B cell (primary cell): Measurements from ENCODE around the gene TNPO3. TPM values are rescaled to one million over a fixed set of nuclear protein-coding genes. Genes with fewer than 3 reads are reported as not detected.

Experiments
- ATAC-seq: fragments of 200-7000 bp; cut with Tn5 transposase; one replicate; pipeline ENCODE4 v1.10.0; 2021; ENCODE audit warnings: low read depth, mild to moderate bottlenecking, moderate number of reproducible peaks, moderate library complexity
- CTCF ChIA-PET: fragments of 350-600 bp; sonication (Branson Sonifier 250); formaldehyde crosslinking; loops from one replicate; lab custom pipeline; 2021; ENCODE audit warnings: antibody characterized with exemption, inconsistent platforms; lab: Charles Lee
- POLR2A ChIA-PET: fragments of 350-600 bp; sonication (Branson Sonifier 250); formaldehyde crosslinking; loops from one replicate; lab custom pipeline; 2021; ENCODE audit warnings: antibody characterized with exemption; lab: Charles Lee
- DNase-seq: peaks from one replicate; pipeline ENCODE4 v3.0.0; 2013
- H2AFZ ChIP-seq: 2 replicates; pipeline ENCODE4 v1.6.1; 2012; ENCODE audit warnings: mild to moderate bottlenecking, low read depth, low read length; ENCODE audit not compliant: insufficient read depth, poor library complexity, severe bottlenecking
- H3K27ac ChIP-seq, 2 donors: 1 replicate in 1 of 2; 2 replicates in 1 of 2; pipeline ENCODE4 v1.5.1; 2012 to 2013; ENCODE audit warnings: low read length in 2 of 2, mild to moderate bottlenecking in 2 of 2, moderate library complexity in 1 of 2
- H3K27me3 ChIP-seq, 4 experiments: fragments of 200-600 bp in 1 of 4; sonication (generic) in 1 of 4; replicated peaks in 1 of 4; 1 replicate in 2 of 4; 2 replicates in 2 of 4; pipeline versions ENCODE4 v1.6.1 to v1.7.0; 2013 to 2016; ENCODE audit warnings: low read length in 3 of 4, mild to moderate bottlenecking in 2 of 4, mixed read lengths in 1 of 4, moderate library complexity in 1 of 4; ENCODE audit not compliant: insufficient read depth in 4 of 4, control insufficient read depth in 3 of 4; ENCODE audit errors: control extremely low read depth in 1 of 4
- H3K36me3 ChIP-seq, 2 experiments: replicated peaks in 1 of 2; 1 replicate in 1 of 2; 2 replicates in 1 of 2; pipeline versions ENCODE4 v1.6.1 to v1.7.1; 2013; ENCODE audit warnings: low read length in 1 of 2; ENCODE audit not compliant: insufficient read depth in 2 of 2, control insufficient read depth in 1 of 2; ENCODE audit errors: control extremely low read depth in 1 of 2, extremely low read depth in 1 of 2
- H3K4me1 ChIP-seq, 2 donors: fragments of 200-600 bp in 1 of 2; sonication (generic) in 1 of 2; 1 replicate in 1 of 2; 2 replicates in 1 of 2; pipeline versions ENCODE4 v1.5.1 to v1.6.1; 2013 to 2017; ENCODE audit warnings: low read length in 2 of 2; ENCODE audit not compliant: control insufficient read depth in 2 of 2, insufficient read depth in 2 of 2
- H3K4me2 ChIP-seq: replicated peaks from 2 replicates; pipeline ENCODE3; 2012; ENCODE audit warnings: mild to moderate bottlenecking, low read depth, low read length; ENCODE audit not compliant: poor library complexity, severe bottlenecking
- H3K4me3 ChIP-seq, 5 experiments: fragments of 200-600 bp in 1 of 5; sonication (generic) in 1 of 5; 1 replicate in 3 of 5; 2 replicates in 2 of 5; pipeline versions ENCODE4 v1.5.1 to v1.7.0; 2011 to 2016; ENCODE audit warnings: low read length in 4 of 5, mild to moderate bottlenecking in 4 of 5, low read depth in 2 of 5, control low read depth in 1 of 5, moderate library complexity in 1 of 5; ENCODE audit not compliant: insufficient read depth in 1 of 5; ENCODE audit errors: control extremely low read depth in 1 of 5, extremely low read depth in 1 of 5
- H3K79me2 ChIP-seq: fragments of 200-600 bp; sonication (generic); one replicate; pipeline ENCODE4 v1.6.0; 2016; ENCODE audit warnings: low read length; ENCODE audit not compliant: control insufficient read depth, insufficient read depth
- H3K9ac ChIP-seq: fragments of 200-600 bp; sonication (generic); 2 replicates; pipeline ENCODE4 v1.6.1; 2017; ENCODE audit warnings: mild to moderate bottlenecking, low read length, moderate library complexity
- H3K9me3 ChIP-seq, 3 donors: one replicate each; pipeline versions ENCODE4 v1.6.1 to v1.7.1; 2013; ENCODE audit warnings: low read length in 2 of 3; ENCODE audit not compliant: control insufficient read depth in 2 of 3, insufficient read depth in 1 of 3; ENCODE audit errors: control extremely low read depth in 1 of 3
- H4K20me1 ChIP-seq: 2 replicates; pipeline ENCODE4 v1.6.0; 2012; ENCODE audit warnings: mild to moderate bottlenecking, low read length; ENCODE audit not compliant: insufficient read depth, control insufficient read depth, poor library complexity, severe bottlenecking
- H3K27ac Mint-ChIP-seq: one replicate; pipeline ENCODE4 v1.8.0; 2021; ENCODE audit warnings: mixed read lengths
- H3K27me3 Mint-ChIP-seq: one replicate; pipeline ENCODE4 v1.8.0; 2021; ENCODE audit warnings: mixed read lengths
- H3K4me1 Mint-ChIP-seq: one replicate; pipeline ENCODE4 v1.8.0; 2021; ENCODE audit warnings: mixed read lengths
- H3K4me3 Mint-ChIP-seq: one replicate; pipeline ENCODE4 v1.8.0; 2021; ENCODE audit warnings: mixed read lengths
- H3K9me3 Mint-ChIP-seq: one replicate; pipeline ENCODE4 v1.8.0; 2022; ENCODE audit warnings: mixed read lengths; ENCODE audit not compliant: insufficient read depth
- CTCF ChIP-seq: fragments of 200-600 bp; IDR thresholded peaks from one replicate; pipeline ENCODE4 v1.8.0; 2022; ENCODE audit warnings: antibody characterized with exemption, mild to moderate bottlenecking
- EZH2 ChIP-seq: IDR thresholded peaks from 2 replicates; pipeline ENCODE4 v1.6.1; 2012; ENCODE audit warnings: borderline replicate concordance, low read depth, mild to moderate bottlenecking, moderate library complexity, low read length; ENCODE audit not compliant: insufficient read depth, poor library complexity, severe bottlenecking
- WGBS: methylation state at CpG from one replicate; pipeline ENCODE4 v1.1.5; 2013; ENCODE audit warnings: missing lambda C conversion rate; ENCODE audit not compliant: insufficient coverage; 5-methylcytosine and 5-hydroxymethylcytosine counted together
- intact Hi-C: fragments of 100-400 bp; cut with micrococcal nuclease; formaldehyde crosslinking; loops from one replicate; pipeline ENCODE4 v1.10.0; 2022
- polyA plus RNA-seq: library from polyadenylated mRNA; depleted of rRNA; stranded (reverse); fragments of >200 nt; gene quantifications from 2 replicates; pipeline ENCODE4 v1.2.3, GENCODE V29; 2012
- small RNA-seq: library from RNA; depleted of rRNA; stranded (forward); fragments of <200 nt; gene quantifications from one replicate; pipeline ENCODE3, GENCODE V24; 2012; ENCODE audit warnings: low replicate concordance, low read depth; ENCODE audit not compliant: insufficient read length
- total RNA-seq, 2 donors: library from RNA; stranded (reverse); fragments of 120-200 nt in 1 of 2; gene quantifications; 1 replicate in 1 of 2; 2 replicates in 1 of 2; pipeline versions ENCODE4 v1.2.3 to v1.2.4, GENCODE V29; 2013 to 2022

TNPO3 gene
- total and polyA plus RNA-seq, 2 donors (not counting 1 experiment from before 2014, with no cell fraction given) = 19.0 to 48.3 TPM

GRCh38 chr7:128904381-128905197 is 150.3 kb downstream of the TNPO3 start:
- peaks cover 20% of the 10 kb centered on the region for H3K27me3 Mint-ChIP-seq
- CTCF ChIA-PET = interaction anchor here (0.9 to 2.8 kb wide), 15 partner anchors 10 to 305 kb away, joined by 3 to 28 read pairs (median 4); no protein-coding TSS in a partner anchor
- no peaks in the 10 kb centered on the region for H3K79me2 ChIP-seq
- intact Hi-C loops = loop anchor here (1.0 to 2.0 kb wide), 4 partner anchors 34 to 187 kb away; no protein-coding TSS in a partner anchor
- H3K36me3 ChIP-seq = no peaks in the 10 kb centered on the region
- DNase-seq (peak; percentile 84), ATAC-seq (peak; percentile 89)
- H3K27ac ChIP-seq = no peak overlapping the region
- no peaks in the 10 kb centered on the region for H3K9me3 Mint-ChIP-seq
- TF ChIP-seq EZH2 (no peak), CTCF (peak; percentile 85)
- H3K4me1 ChIP-seq = peaks cover 3 to 9% of the 10 kb centered on the region in 2 donors
- 48% methylated on average over 3 of the region's 8 CpGs for WGBS
- H3K27me3 ChIP-seq = peaks cover 0 to 15% (median 5%) of the 10 kb centered on the region in 4 experiments
- H2AFZ ChIP-seq = peak overlapping the region; percentile 40
- H3K27ac Mint-ChIP-seq = no peak overlapping the region
- no peak overlapping the region for H3K4me3 Mint-ChIP-seq
- peaks cover 11% of the 10 kb centered on the region for H3K4me1 Mint-ChIP-seq
- H3K4me3 ChIP-seq = no peak overlapping the region
- H3K4me2 ChIP-seq = peak overlapping the region; percentile 39
- POLR2A ChIA-PET = no interaction called here
- H3K9me3 ChIP-seq = peaks cover 0 to 3% (median 3%) of the 10 kb centered on the region in 3 donors
- no peaks in the 10 kb centered on the region for H4K20me1 ChIP-seq
- H3K9ac ChIP-seq = no peak overlapping the region

Small RNAs within 50 kb of the gene (small RNA-seq; reads per million reads assigned to genes)
- gene RN7SL306P = not detected

Other genes starting within 250 kb of the TNPO3 start
- not detected in 2 replicates for gene FLNC, start 224.7 kb downstream of the TNPO3 start, total RNA-seq
- gene FLNC, start 224.7 kb downstream of the TNPO3 start, polyA plus RNA-seq = 0.01 TPM in 1 of 2 replicates, not detected in the other
- gene ATP6V1F, start 192.3 kb downstream of the TNPO3 start, total RNA-seq = 77.9 and 81.7 TPM in 2 replicates
- gene ATP6V1F, start 192.3 kb downstream of the TNPO3 start, polyA plus RNA-seq = 198 and 238 TPM in 2 replicates
- 3.8 and 3.9 TPM in 2 replicates for gene KCP, start 144.4 kb downstream of the TNPO3 start, total RNA-seq
- 1.2 and 2.3 TPM in 2 replicates for gene KCP, start 144.4 kb downstream of the TNPO3 start, polyA plus RNA-seq
- gene IRF5, start 117.2 kb downstream of the TNPO3 start, total RNA-seq = 135 and 137 TPM in 2 replicates
- 63.8 and 91.3 TPM in 2 replicates for gene IRF5, start 117.2 kb downstream of the TNPO3 start, polyA plus RNA-seq
- gene TSPAN33, start 89.6 kb upstream of the TNPO3 start, total RNA-seq = 111 and 117 TPM in 2 replicates
- gene TSPAN33, start 89.6 kb upstream of the TNPO3 start, polyA plus RNA-seq = 111 and 138 TPM in 2 replicates
- gene SMO, start 133.5 kb upstream of the TNPO3 start, total RNA-seq = 0.39 and 0.87 TPM in 2 replicates
- gene SMO, start 133.5 kb upstream of the TNPO3 start, polyA plus RNA-seq = 1.2 and 1.4 TPM in 2 replicates
- gene AHCYL2, start 169.9 kb upstream of the TNPO3 start, total RNA-seq = 24.5 and 26.2 TPM in 2 replicates
- gene AHCYL2, start 169.9 kb upstream of the TNPO3 start, polyA plus RNA-seq = 8.8 and 10.0 TPM in 2 replicates